Measurements from ENCODE around the gene EYA3.
"Not testable (repeated sequence)": the region's sequence is repeated elsewhere in the genome, so short reads cannot be mapped to it uniquely, and the experiment has no call there.

EYA3 gene

GRCh38 chr1:28026329-28026728 is 62.1 kb downstream of the EYA3 start:
- no peak overlapping the region for H3K4me3 ChIP-seq (ENCODE audit: low read depth, low read length)
- TF ChIP-seq CTCF (IDR thresholded peaks at IDR 0.05; ENCODE audit: insufficient read depth, low read length, missing control alignments): no peak
- ChIA-PET CTCF (interaction anchor here (1.2 to 1.5 kb wide), 2 partner anchors 9 to 47 kb away, joined by 3 to 4 read pairs; no protein-coding TSS in a partner anchor), POLR2A (no interaction called here)
- DNase-seq (ENCODE audit: low read depth, low spot score): no peak

- CTCF ChIA-PET: interaction anchor here (1.2 kb wide), 1 partner anchor 42 kb away, joined by 3 read pairs; no protein-coding TSS in a partner anchor
- TF ChIP-seq CTCF (IDR thresholded peaks at IDR 0.05; ENCODE audit: insufficient read depth, low read length, missing control alignments): no peak
- POLR2A ChIA-PET: no interaction called here
- DNase-seq (ENCODE audit: low read depth, low spot score): no peak
- no peak overlapping the region for H3K4me3 ChIP-seq (ENCODE audit: low read depth, low read length)
Measured at GRCh38 chr1:28021064-28021463, 67.3 kb downstream of the EYA3 start.

- DNase-seq (ENCODE audit: low read depth, low spot score): no peak
- CTCF ChIA-PET: no interaction called here
- TF ChIP-seq CTCF (IDR thresholded peaks at IDR 0.05; ENCODE audit: insufficient read depth, low read length, missing control alignments): no peak
- H3K4me3 ChIP-seq (ENCODE audit: low read depth, low read length): no peak overlapping the region
- POLR2A ChIA-PET: no interaction called here
Measured at GRCh38 chr1:28010969-28011368, 77.4 kb downstream of the EYA3 start.

- POLR2A ChIA-PET; H3K4me3 ChIP-seq (ENCODE audit: low read depth, low read length); DNase-seq (ENCODE audit: low read depth, low spot score); CTCF ChIA-PET: not testable (repeated sequence)
Measured at GRCh38 chr1:28003117-28003516, 85.3 kb downstream of the EYA3 start.

- DNase-seq (ENCODE audit: low read depth, low spot score): no peak
- no peak overlapping the region for H3K4me3 ChIP-seq (ENCODE audit: low read depth, low read length)
- POLR2A ChIA-PET: no interaction called here
- CTCF ChIA-PET: interaction anchor here (1.0 kb wide), 1 partner anchor 42 kb away, joined by 3 read pairs; no protein-coding TSS in a partner anchor
- TF ChIP-seq CTCF (IDR thresholded peaks at IDR 0.05; ENCODE audit: insufficient read depth, low read length, missing control alignments): no peak
Measured at GRCh38 chr1:28002600-28002999, 85.8 kb downstream of the EYA3 start.

GRCh38 chr1:27999055-27999454 is 89.4 kb downstream of the EYA3 start:
- ChIA-PET POLR2A (no interaction called here), CTCF (interaction anchor here (0.6 to 1.3 kb wide), 2 partner anchors 8 to 19 kb away, joined by 3 to 6 read pairs; no protein-coding TSS in a partner anchor)
- no peak overlapping the region for H3K4me3 ChIP-seq (ENCODE audit: low read depth, low read length)
- DNase-seq (ENCODE audit: low read depth, low spot score): no peak
- no peak for TF ChIP-seq CTCF (IDR thresholded peaks at IDR 0.05; ENCODE audit: insufficient read depth, low read length, missing control alignments)

GRCh38 chr1:27994526-27994925 is 93.9 kb downstream of the EYA3 start:
- POLR2A ChIA-PET; H3K4me3 ChIP-seq (ENCODE audit: low read depth, low read length); DNase-seq (ENCODE audit: low read depth, low spot score): not testable (repeated sequence)
- CTCF ChIA-PET: interaction anchor here (0.7 to 2.8 kb wide), 3 partner anchors 15 to 35 kb away, joined by 3 to 12 read pairs (median 3); partner anchors contain the start of gene XKR8

All from AG04449 (cell line).